Measurements from ENCODE around the gene TMEM61.

- TF ChIP-seq POLR2AphosphoS5 (IDR thresholded peaks at IDR 0.05), result peak in 1 of 2 donors; percentile 14
- TF ChIP-seq CTCF (IDR thresholded peaks at IDR 0.05), result no peak
- no peak for TF ChIP-seq POLR2A (IDR thresholded peaks at IDR 0.05)
- TF ChIP-seq EP300 (IDR thresholded peaks at IDR 0.05), result no peak
Measured at GRCh38 chr1:54965624-54966340, 14.6 kb upstream of the TMEM61 start.

All from upper lobe of left lung (tissue), 4 donors.